Measurements from ENCODE around the gene CELF5.
"Not testable (repeated sequence)": the region's sequence is repeated elsewhere in the genome, so short reads cannot be mapped to it uniquely, and the experiment has no call there.

GRCh38 chr19:3342962-3343361, 118.5 kb downstream of the CELF5 start:
- not testable (repeated sequence) for TF ChIP-seq CTCF, POLR2A (IDR thresholded peaks at IDR 0.05)
